Hepatocyte (in vitro differentiated cells): ENCODE data around the gene NUFIP1. TPM values are rescaled to one million over a fixed set of nuclear protein-coding genes. Genes with fewer than 3 reads are reported as not detected.

Experiments
- DNase-seq: peaks from one replicate; pipeline ENCODE4 v3.0.0-alpha.2; 2016; ENCODE audit warnings: low spot score
- H2AFZ ChIP-seq: fragments of 200-600 bp; sonication (generic); 2 replicates; pipeline ENCODE4 v1.6.0; 2016; ENCODE audit warnings: antibody characterized with exemption, mild to moderate bottlenecking
- H3K27ac ChIP-seq: fragments of 200-600 bp; sonication (generic); 2 replicates; pipeline ENCODE4 v1.5.1; 2016; ENCODE audit warnings: mild to moderate bottlenecking
- H3K27me3 ChIP-seq: fragments of 200-600 bp; sonication (generic); 2 replicates; pipeline ENCODE4 v1.6.1; 2016
- H3K36me3 ChIP-seq: fragments of 200-600 bp; sonication (generic); replicated peaks from 2 replicates; pipeline ENCODE4 v1.5.1; 2016; ENCODE audit warnings: low read depth; ENCODE audit not compliant: insufficient read depth
- H3K4me1 ChIP-seq: fragments of 200-600 bp; sonication (generic); 2 replicates; pipeline ENCODE4 v1.5.1; 2016; ENCODE audit warnings: mild to moderate bottlenecking, moderate library complexity; ENCODE audit not compliant: insufficient read depth
- H3K4me2 ChIP-seq: fragments of 200-600 bp; sonication (generic); 2 replicates; pipeline ENCODE4 v1.6.0; 2016
- H3K4me3 ChIP-seq: fragments of 200-600 bp; sonication (generic); 2 replicates; pipeline ENCODE4 v1.5.1; 2016; ENCODE audit warnings: mild to moderate bottlenecking
- H3K79me2 ChIP-seq: fragments of 200-600 bp; sonication (generic); 2 replicates; pipeline ENCODE4 v1.6.0; 2017; ENCODE audit warnings: mild to moderate bottlenecking
- H3K9me2 ChIP-seq: fragments of 200-600 bp; sonication (generic); replicated peaks from 2 replicates; pipeline ENCODE4 v1.6.0; 2017; ENCODE audit warnings: mild to moderate bottlenecking; ENCODE audit not compliant: insufficient read depth
- H3K9me3 ChIP-seq: fragments of 200-600 bp; sonication (generic); 2 replicates; pipeline ENCODE4 v1.5.1; 2016; ENCODE audit warnings: low read depth, mild to moderate bottlenecking
- H4K20me1 ChIP-seq: fragments of 200-600 bp; sonication (generic); 2 replicates; pipeline ENCODE4 v1.6.0; 2016; ENCODE audit warnings: mild to moderate bottlenecking; ENCODE audit not compliant: insufficient read depth, poor library complexity, severe bottlenecking
- CTCF ChIP-seq: fragments of 200-600 bp; sonication (generic); IDR thresholded peaks from 2 replicates; pipeline ENCODE4 v1.5.1; 2016; ENCODE audit warnings: antibody characterized with exemption, mild to moderate bottlenecking; ENCODE audit not compliant: poor library complexity
- EZH2 ChIP-seq: fragments of 200-600 bp; sonication (generic); IDR thresholded peaks from 2 replicates; pipeline ENCODE4 v1.6.1; 2016; ENCODE audit warnings: antibody characterized with exemption, mild to moderate bottlenecking, borderline replicate concordance
- EZH2phosphoT487 ChIP-seq: fragments of 200-600 bp; sonication (generic); IDR thresholded peaks from one replicate; pipeline ENCODE4 v1.6.1; 2018; ENCODE audit warnings: antibody characterized with exemption, mild to moderate bottlenecking, low read depth, moderate library complexity; ENCODE audit not compliant: unreplicated experiment, severe bottlenecking
- WGBS: methylation state at CpG from one replicate; pipeline ENCODE4 v1.1.6; 2016; ENCODE audit warnings: low lambda C conversion rate; ENCODE audit errors: missing lambda C conversion rate; 5-methylcytosine and 5-hydroxymethylcytosine counted together
- polyA plus RNA-seq: library from polyadenylated mRNA; unstranded; fragments of >200 nt; fragmentation: Nextera tagmentation; extraction: Ambion mirVana; gene quantifications from 2 replicates; pipeline ENCODE4 v1.2.1, GENCODE V29; 2016
- total RNA-seq: library from RNA; depleted of rRNA; stranded (reverse); fragments of >200 nt; gene quantifications from 2 replicates; pipeline ENCODE4 v1.2.3, GENCODE V29; 2014

Gene NUFIP1
- total and polyA plus RNA-seq, 2 experiments from 2014 or later, result 3.3 to 6.2 TPM

GRCh38 chr13:45004096-45004495 is 14.8 kb upstream of the NUFIP1 start:
- Histone ChIP-seq H3K4me3 (no peak overlapping the region), H3K9me2 (no peaks in the 10 kb centered on the region), H3K27ac (no peak overlapping the region), H3K36me3 (no peaks in the 10 kb centered on the region), H3K4me1 (no peaks in the 10 kb centered on the region), H2AFZ (no peak overlapping the region), H3K27me3 (no peaks in the 10 kb centered on the region), H4K20me1 (no peaks in the 10 kb centered on the region), H3K79me2 (no peaks in the 10 kb centered on the region), H3K9me3 (no peaks in the 10 kb centered on the region), H3K4me2 (no peak overlapping the region)
- TF ChIP-seq CTCF (no peak), EZH2phosphoT487 (no peak), EZH2 (no peak)
- WGBS, result 95% methylated on average over 2 of the region's 2 CpGs
- DNase-seq, result no peak

- no peaks in the 10 kb centered on the region for H3K4me1 ChIP-seq
- H3K9me3 ChIP-seq, result no peaks in the 10 kb centered on the region
- no peak overlapping the region for H3K4me3 ChIP-seq
- no peaks in the 10 kb centered on the region for H4K20me1 ChIP-seq
- H3K4me2 ChIP-seq, result no peak overlapping the region
- no peaks in the 10 kb centered on the region for H3K79me2 ChIP-seq
- H2AFZ ChIP-seq, result no peak overlapping the region
- H3K9me2 ChIP-seq, result no peaks in the 10 kb centered on the region
- no peaks in the 10 kb centered on the region for H3K27me3 ChIP-seq
- no peaks in the 10 kb centered on the region for H3K36me3 ChIP-seq
- TF ChIP-seq CTCF, result no peak
- TF ChIP-seq EZH2phosphoT487, result no peak
- TF ChIP-seq EZH2, result no peak
- no peak for DNase-seq
- no peak overlapping the region for H3K27ac ChIP-seq
These were observed 14.1 kb upstream of the NUFIP1 start for GRCh38 chr13:45003417-45003816.

DNA sequence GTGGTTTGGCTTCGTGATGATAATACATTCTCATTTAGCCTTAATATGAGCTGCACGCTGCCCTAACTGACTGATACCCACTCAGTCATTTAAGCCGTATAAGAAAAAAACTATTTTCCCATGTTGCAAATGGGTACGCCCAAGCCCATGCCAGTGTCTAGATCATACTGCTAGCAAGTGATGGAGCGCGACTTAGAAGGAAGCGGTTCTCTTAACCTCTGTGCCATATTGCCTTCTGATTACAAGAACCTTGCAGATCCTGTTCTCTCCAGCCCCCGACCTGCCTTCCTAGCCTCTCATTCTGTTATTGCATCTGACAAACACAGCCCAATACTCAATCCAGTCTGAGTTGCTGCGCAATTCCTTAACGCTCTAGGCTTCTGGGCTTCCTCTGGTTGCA is 670 bp upstream of the NUFIP1 start:
- H3K4me3 ChIP-seq, result peak overlapping the region; percentile 85
- peak overlapping the region; percentile 99 for H3K27ac ChIP-seq
- H3K79me2 ChIP-seq, result peaks cover 94% of the 10 kb centered on the region
- H3K36me3 ChIP-seq, result no peaks in the 10 kb centered on the region
- peaks cover 21% of the 10 kb centered on the region for H3K4me1 ChIP-seq
- no peaks in the 10 kb centered on the region for H3K9me3 ChIP-seq
- peak overlapping the region; percentile 96 for H2AFZ ChIP-seq
- peak; percentile 14 for DNase-seq
- H4K20me1 ChIP-seq, result no peaks in the 10 kb centered on the region
- TF ChIP-seq EZH2phosphoT487 (no peak), EZH2 (no peak), CTCF (no peak)
- H3K9me2 ChIP-seq, result no peaks in the 10 kb centered on the region
- H3K27me3 ChIP-seq, result no peaks in the 10 kb centered on the region
- H3K4me2 ChIP-seq, result peak overlapping the region; percentile 85
- WGBS, result 21% methylated on average over 10 of the region's 10 CpGs

- no peaks in the 10 kb centered on the region for H3K4me1 ChIP-seq
- H3K4me2 ChIP-seq, result no peak overlapping the region
- no peaks in the 10 kb centered on the region for H3K27me3 ChIP-seq
- no peak for DNase-seq
- no peak overlapping the region for H3K4me3 ChIP-seq
- no peak overlapping the region for H3K27ac ChIP-seq
- no peaks in the 10 kb centered on the region for H3K36me3 ChIP-seq
- TF ChIP-seq EZH2 (no peak), CTCF (no peak), EZH2phosphoT487 (no peak)
- no peaks in the 10 kb centered on the region for H4K20me1 ChIP-seq
- peaks cover 12% of the 10 kb centered on the region for H3K79me2 ChIP-seq
- WGBS, result 100% methylated on average over 1 of the region's 1 CpG
- no peak overlapping the region for H2AFZ ChIP-seq
- H3K9me2 ChIP-seq, result no peaks in the 10 kb centered on the region
- no peaks in the 10 kb centered on the region for H3K9me3 ChIP-seq
These were observed 10.9 kb downstream of the NUFIP1 start for GRCh38 chr13:44978328-44978727.
